IPS-18a (cell line): Measurements from ENCODE around the gene LAMA2.

Experiments
- H3K27ac ChIP-seq: one replicate; pipeline ENCODE4 v1.5.1; 2013; ENCODE audit warnings: low read length
- H3K27me3 ChIP-seq: one replicate; pipeline ENCODE4 v1.6.1; 2013; ENCODE audit warnings: mild to moderate bottlenecking, low read length; ENCODE audit not compliant: control insufficient read depth, insufficient read depth
- H3K36me3 ChIP-seq: one replicate; pipeline ENCODE4 v1.6.1; 2013; ENCODE audit warnings: low read depth, low read length; ENCODE audit not compliant: control insufficient read depth
- H3K4me1 ChIP-seq: one replicate; pipeline ENCODE4 v1.6.1; 2013; ENCODE audit warnings: low read depth, low read length; ENCODE audit not compliant: control insufficient read depth
- H3K4me3 ChIP-seq: one replicate; pipeline ENCODE4 v1.5.1; 2013; ENCODE audit warnings: low read length
- H3K9ac ChIP-seq: one replicate; pipeline ENCODE4 v1.6.1; 2013; ENCODE audit warnings: mild to moderate bottlenecking, low read length, moderate library complexity
- H3K9me3 ChIP-seq: one replicate; pipeline ENCODE4 v1.6.1; 2013; ENCODE audit warnings: low read depth, low read length; ENCODE audit not compliant: control insufficient read depth

LAMA2 gene

GRCh38 chr6:129188306-129188705 lies 305.4 kb downstream of the LAMA2 start:
- Histone ChIP-seq H3K27me3 (no peaks in the 10 kb centered on the region), H3K4me1 (no peaks in the 10 kb centered on the region), H3K4me3 (no peak overlapping the region), H3K36me3 (no peaks in the 10 kb centered on the region), H3K9me3 (no peaks in the 10 kb centered on the region), H3K27ac (no peak overlapping the region), H3K9ac (no peak overlapping the region)

- Histone ChIP-seq H3K36me3 (no peaks in the 10 kb centered on the region), H3K27me3 (no peaks in the 10 kb centered on the region), H3K4me3 (no peak overlapping the region), H3K9me3 (no peaks in the 10 kb centered on the region), H3K4me1 (no peaks in the 10 kb centered on the region), H3K27ac (no peak overlapping the region), H3K9ac (no peak overlapping the region)
Observed at GRCh38 chr6:129188795-129189194, 305.9 kb downstream of the LAMA2 start.

GRCh38 chr6:129189266-129189665 lies 306.3 kb downstream of the LAMA2 start:
- Histone ChIP-seq H3K27ac (no peak overlapping the region), H3K9ac (no peak overlapping the region), H3K4me1 (no peaks in the 10 kb centered on the region), H3K36me3 (no peaks in the 10 kb centered on the region), H3K9me3 (no peaks in the 10 kb centered on the region), H3K4me3 (no peak overlapping the region), H3K27me3 (no peaks in the 10 kb centered on the region)

GRCh38 chr6:129191235-129191634 lies 308.3 kb downstream of the LAMA2 start:
- Histone ChIP-seq H3K27me3 (no peaks in the 10 kb centered on the region), H3K36me3 (no peaks in the 10 kb centered on the region), H3K9ac (no peak overlapping the region), H3K27ac (no peak overlapping the region), H3K9me3 (no peaks in the 10 kb centered on the region), H3K4me1 (peaks cover 16% of the 10 kb centered on the region), H3K4me3 (no peak overlapping the region)

GRCh38 chr6:129192458-129192989 lies 309.6 kb downstream of the LAMA2 start:
- H3K36me3 ChIP-seq = no peaks in the 10 kb centered on the region
- H3K4me1 ChIP-seq = peaks cover 29% of the 10 kb centered on the region
- H3K9me3 ChIP-seq = no peaks in the 10 kb centered on the region
- H3K27ac ChIP-seq = no peak overlapping the region
- H3K9ac ChIP-seq = no peak overlapping the region
- no peak overlapping the region for H3K4me3 ChIP-seq
- no peaks in the 10 kb centered on the region for H3K27me3 ChIP-seq

GRCh38 chr6:129194306-129194941 lies 311.5 kb downstream of the LAMA2 start:
- no peaks in the 10 kb centered on the region for H3K9me3 ChIP-seq
- H3K4me3 ChIP-seq = no peak overlapping the region
- peaks cover 30% of the 10 kb centered on the region for H3K4me1 ChIP-seq
- no peaks in the 10 kb centered on the region for H3K36me3 ChIP-seq
- H3K9ac ChIP-seq = no peak overlapping the region
- H3K27ac ChIP-seq = no peak overlapping the region
- no peaks in the 10 kb centered on the region for H3K27me3 ChIP-seq

- Histone ChIP-seq H3K4me1 (peaks cover 30% of the 10 kb centered on the region), H3K4me3 (no peak overlapping the region), H3K9me3 (no peaks in the 10 kb centered on the region), H3K9ac (no peak overlapping the region), H3K36me3 (no peaks in the 10 kb centered on the region), H3K27ac (no peak overlapping the region), H3K27me3 (no peaks in the 10 kb centered on the region)
Observed at GRCh38 chr6:129195161-129195560, 312.2 kb downstream of the LAMA2 start.

GRCh38 chr6:129195643-129196042 lies 312.7 kb downstream of the LAMA2 start:
- Histone ChIP-seq H3K27me3 (no peaks in the 10 kb centered on the region), H3K9ac (no peak overlapping the region), H3K9me3 (no peaks in the 10 kb centered on the region), H3K4me3 (no peak overlapping the region), H3K4me1 (peaks cover 30% of the 10 kb centered on the region), H3K36me3 (no peaks in the 10 kb centered on the region), H3K27ac (no peak overlapping the region)

GRCh38 chr6:129197154-129197553 lies 314.2 kb downstream of the LAMA2 start:
- Histone ChIP-seq H3K36me3 (no peaks in the 10 kb centered on the region), H3K4me3 (no peak overlapping the region), H3K4me1 (peaks cover 30% of the 10 kb centered on the region), H3K9me3 (no peaks in the 10 kb centered on the region), H3K27me3 (no peaks in the 10 kb centered on the region), H3K27ac (no peak overlapping the region), H3K9ac (no peak overlapping the region)

- Histone ChIP-seq H3K4me1 (peaks cover 24% of the 10 kb centered on the region), H3K4me3 (no peak overlapping the region), H3K9me3 (no peaks in the 10 kb centered on the region), H3K9ac (no peak overlapping the region), H3K27me3 (no peaks in the 10 kb centered on the region), H3K36me3 (no peaks in the 10 kb centered on the region), H3K27ac (no peak overlapping the region)
Observed at GRCh38 chr6:129200151-129200550, 317.2 kb downstream of the LAMA2 start.

GRCh38 chr6:129203190-129203900 lies 320.4 kb downstream of the LAMA2 start:
- Histone ChIP-seq H3K36me3 (no peaks in the 10 kb centered on the region), H3K4me3 (no peak overlapping the region), H3K27ac (no peak overlapping the region), H3K4me1 (no peaks in the 10 kb centered on the region), H3K9ac (no peak overlapping the region), H3K27me3 (no peaks in the 10 kb centered on the region), H3K9me3 (no peaks in the 10 kb centered on the region)

- Histone ChIP-seq H3K4me1 (no peaks in the 10 kb centered on the region), H3K27me3 (no peaks in the 10 kb centered on the region), H3K27ac (no peak overlapping the region), H3K9ac (no peak overlapping the region), H3K36me3 (no peaks in the 10 kb centered on the region), H3K9me3 (no peaks in the 10 kb centered on the region), H3K4me3 (no peak overlapping the region)
Observed at GRCh38 chr6:129206821-129207220, 323.9 kb downstream of the LAMA2 start.
